Nephron progenitor cell (in vitro differentiated cells): Measurements from ENCODE around the gene C1orf35.

Source experiments
- DNase-seq: peaks from one replicate; pipeline ENCODE4 v3.0.0; 2021
- H3K27ac Mint-ChIP-seq: 2 replicates; pipeline ENCODE4 v1.8.0; 2021; ENCODE audit warnings: mild to moderate bottlenecking, moderate library complexity, mixed read lengths
- H3K27me3 Mint-ChIP-seq: 2 replicates; pipeline ENCODE4 v1.8.0; 2021; ENCODE audit warnings: mild to moderate bottlenecking, low read depth, mixed read lengths; ENCODE audit not compliant: poor library complexity
- H3K36me3 Mint-ChIP-seq: 2 replicates; pipeline ENCODE4 v1.8.0; 2021; ENCODE audit warnings: low read depth, mixed read lengths
- H3K4me1 Mint-ChIP-seq: 2 replicates; pipeline ENCODE4 v1.8.0; 2021; ENCODE audit warnings: mixed read lengths
- H3K4me3 Mint-ChIP-seq: 2 replicates; pipeline ENCODE4 v1.8.0; 2021; ENCODE audit warnings: mild to moderate bottlenecking, moderate library complexity, mixed read lengths
- H3K9me3 Mint-ChIP-seq: 2 replicates; pipeline ENCODE4 v1.8.0; 2021; ENCODE audit warnings: mild to moderate bottlenecking, moderate library complexity, mixed read lengths
- CTCF ChIP-seq: fragments of 200-600 bp; sonication (generic); IDR thresholded peaks from 2 replicates; pipeline ENCODE4 v1.5.0; 2021; ENCODE audit warnings: antibody characterized with exemption

Gene C1orf35

GRCh38 chr1:228093050-228093906, 9.8 kb downstream of the C1orf35 start:
- peaks cover 3% of the 10 kb centered on the region for H3K27me3 Mint-ChIP-seq
- H3K4me3 Mint-ChIP-seq: no peak overlapping the region
- H3K9me3 Mint-ChIP-seq: peaks cover 50% of the 10 kb centered on the region
- no peak for TF ChIP-seq CTCF
- no peak for DNase-seq
- H3K4me1 Mint-ChIP-seq: peaks cover 16% of the 10 kb centered on the region
- H3K27ac Mint-ChIP-seq: no peak overlapping the region
- peaks cover 78% of the 10 kb centered on the region for H3K36me3 Mint-ChIP-seq

DNA sequence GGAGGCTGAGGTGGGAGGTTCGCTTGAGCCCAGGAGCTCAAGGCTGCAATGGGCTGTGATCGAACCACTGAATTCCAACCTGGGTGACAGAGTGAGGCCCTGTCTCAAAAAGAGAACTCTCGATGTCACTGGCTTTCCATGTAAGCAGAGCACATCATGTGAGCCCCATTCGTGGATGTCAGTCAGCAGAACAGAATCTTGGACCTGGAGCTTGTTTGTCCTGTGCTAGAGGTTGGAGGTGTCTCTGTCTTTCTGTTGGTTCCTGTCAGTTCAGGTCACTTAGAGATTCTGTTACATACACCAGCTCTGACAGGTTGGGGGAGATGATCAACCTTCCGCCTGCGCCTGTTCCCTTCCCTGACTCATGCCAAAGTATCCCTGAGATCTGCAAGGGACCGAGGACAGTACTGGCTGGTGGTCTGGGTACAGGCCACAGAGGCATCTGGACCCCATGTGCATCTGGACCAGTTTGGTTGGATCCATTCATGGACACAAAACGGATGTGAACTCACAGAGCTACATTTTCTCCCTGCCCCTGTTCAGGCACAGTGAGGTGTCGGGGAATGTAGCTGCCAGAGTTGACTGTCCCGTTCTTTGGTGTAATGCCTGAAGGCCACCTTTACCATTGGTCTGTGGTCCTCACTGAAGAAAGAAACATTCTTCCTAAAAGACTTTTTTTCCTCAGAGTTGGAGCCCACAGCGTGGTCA, 10.6 kb downstream of the C1orf35 start:
- Mint-ChIP-seq H3K36me3 (peaks cover 78% of the 10 kb centered on the region), H3K27me3 (peaks cover 3% of the 10 kb centered on the region), H3K9me3 (peaks cover 50% of the 10 kb centered on the region), H3K4me3 (no peak overlapping the region), H3K27ac (no peak overlapping the region), H3K4me1 (peaks cover 23% of the 10 kb centered on the region)
- DNase-seq: no peak
- no peak for TF ChIP-seq CTCF

DNA sequence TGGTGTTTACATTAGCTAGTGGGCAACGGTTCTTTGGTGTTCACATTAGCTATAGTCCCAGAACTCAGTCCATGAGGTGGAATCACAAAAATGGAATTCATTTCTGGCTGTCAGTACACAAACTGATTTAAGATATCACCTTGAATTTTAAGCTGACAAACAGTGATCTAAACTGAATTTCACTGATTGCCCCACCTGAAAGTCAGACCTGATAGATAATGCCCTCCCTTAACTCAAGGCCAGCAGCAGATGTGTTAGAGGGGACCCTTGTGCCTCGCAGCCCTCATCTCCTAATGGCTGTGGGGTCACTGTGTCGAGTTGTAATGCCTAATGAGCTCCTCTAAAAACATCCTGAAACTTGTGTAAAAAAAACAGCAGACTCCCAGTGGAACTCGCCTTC, 12.0 kb downstream of the C1orf35 start:
- Mint-ChIP-seq H3K27me3 (peaks cover 3% of the 10 kb centered on the region), H3K4me3 (no peak overlapping the region), H3K9me3 (peaks cover 50% of the 10 kb centered on the region), H3K27ac (no peak overlapping the region), H3K4me1 (peaks cover 35% of the 10 kb centered on the region), H3K36me3 (peaks cover 74% of the 10 kb centered on the region)
- TF ChIP-seq CTCF: no peak
- DNase-seq: no peak

GRCh38 chr1:228090613-228091081, 12.5 kb downstream of the C1orf35 start:
- no peak overlapping the region for H3K27ac Mint-ChIP-seq
- H3K9me3 Mint-ChIP-seq: peaks cover 46% of the 10 kb centered on the region

GRCh38 chr1:228089519-228090380, 13.4 kb downstream of the C1orf35 start:
- Mint-ChIP-seq H3K27ac (peak overlapping the region; percentile 45), H3K9me3 (peaks cover 37% of the 10 kb centered on the region), H3K4me1 (peaks cover 48% of the 10 kb centered on the region), H3K36me3 (peaks cover 61% of the 10 kb centered on the region), H3K4me3 (no peak overlapping the region), H3K27me3 (peaks cover 3% of the 10 kb centered on the region)
- no peak for DNase-seq
- no peak for TF ChIP-seq CTCF

More at GRCh38 chr1:228090613-228091081, 12.5 kb downstream of the C1orf35 start:
- H3K36me3 Mint-ChIP-seq: peaks cover 70% of the 10 kb centered on the region
- H3K4me3 Mint-ChIP-seq: no peak overlapping the region
- TF ChIP-seq CTCF: no peak
- DNase-seq: no peak
- peaks cover 39% of the 10 kb centered on the region for H3K4me1 Mint-ChIP-seq
- peaks cover 3% of the 10 kb centered on the region for H3K27me3 Mint-ChIP-seq
